Measurements from ENCODE around the gene TTC8.

- no peak for TF ChIP-seq CTCF (IDR thresholded peaks at IDR 0.05)
- no peak for TF ChIP-seq POLR2A (IDR thresholded peaks at IDR 0.05)
These were observed 11.2 kb downstream of the TTC8 start for GRCh38 chr14:88835661-88836060.
